Measurements from ENCODE around the gene ZNF578.
"Not testable (repeated sequence)": the region's sequence is repeated elsewhere in the genome, so short reads cannot be mapped to it uniquely, and the experiment has no call there.

DNA sequence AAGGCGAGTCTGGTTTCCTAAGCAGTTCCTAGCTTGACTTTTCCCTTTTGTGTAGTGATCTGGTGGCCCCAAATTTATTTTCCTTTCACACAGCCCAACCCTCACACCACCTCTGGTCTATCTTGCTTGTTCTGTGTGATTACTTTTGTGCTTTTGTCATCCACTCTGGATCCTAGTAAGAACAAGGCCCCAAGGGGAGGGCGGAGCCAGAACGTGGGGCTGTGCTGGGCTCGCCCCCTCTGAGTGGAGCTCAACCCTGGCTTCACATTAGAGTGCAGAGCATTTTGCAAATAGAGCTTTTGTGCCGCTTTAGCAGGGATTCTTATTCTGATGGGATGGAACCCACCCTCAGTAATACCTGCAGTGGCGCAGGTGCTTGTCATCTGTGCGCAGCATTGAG is 31.7 kb downstream of the ZNF578 start:
- not testable (repeated sequence) for TF ChIP-seq EGR1 (IDR thresholded peaks at IDR 0.05; ENCODE audit: borderline replicate concordance, low read depth, low read length); EP300 (IDR thresholded peaks at IDR 0.05; ENCODE audit: borderline replicate concordance in 1 of 2, low read depth in 2 of 2, low read length in 2 of 2); CTBP2 (IDR thresholded peaks at IDR 0.05; ENCODE audit: borderline replicate concordance, insufficient read depth, insufficient read length, low read length)

Measured in H1 (cell line).